ENCODE results near the gene FADD.
"Not testable (repeated sequence)": the region's sequence is repeated elsewhere in the genome, so short reads cannot be mapped to it uniquely, and the experiment has no call there.

The FADD gene

GRCh38 chr11:70201882-70202861 lies 924 bp upstream of the FADD start:
- peak in 2 of 10 donors; percentile 67 to 80 for DNase-seq
- intact Hi-C loops (cut with DNase I) = loop anchor here (5.0 kb wide), 1 partner anchor 70 kb away; the partner anchor contains the start of gene PPFIA1

- intact Hi-C loops (cut with DNase I) = loop anchor here (5.0 kb wide), 1 partner anchor 68 kb away; the partner anchor contains the start of gene PPFIA1
- DNase-seq = peak in 5 of 10 donors; percentile 19 to 69 (median 35)
These were observed 812 bp downstream of the FADD start for GRCh38 chr11:70203751-70204465.

- intact Hi-C loops (cut with DNase I) = loop anchor here (5.0 kb wide), 1 partner anchor 68 kb away; the partner anchor contains the start of gene PPFIA1
- no peak for DNase-seq
These were observed 1.3 kb downstream of the FADD start for GRCh38 chr11:70204466-70204799.

GRCh38 chr11:70205049-70205725 lies 2.1 kb downstream of the FADD start:
- DNase-seq = peak in 2 of 10 donors; percentile 44 to 74
- intact Hi-C loops (cut with DNase I) = no loop called here

GRCh38 chr11:70205766-70206165 lies 2.7 kb downstream of the FADD start:
- DNase-seq = peak in 2 of 10 donors; percentile 18 to 31
- intact Hi-C loops (cut with DNase I) = no loop called here

- intact Hi-C loops (cut with DNase I) = no loop called here
These were observed 3.3 kb downstream of the FADD start for GRCh38 chr11:70206226-70206981.

GRCh38 chr11:70206982-70207376 lies 3.9 kb downstream of the FADD start:
- intact Hi-C loops (cut with DNase I) = no loop called here
- DNase-seq = peak in 1 of 10 donors; percentile 47

More at GRCh38 chr11:70206226-70206981, 3.3 kb downstream of the FADD start:
- peak in 2 of 10 donors; percentile 40 to 46 for DNase-seq

- intact Hi-C loops (cut with DNase I) = no loop called here
- peak in 2 of 10 donors; percentile 53 to 59 for DNase-seq
These were observed 4.5 kb downstream of the FADD start for GRCh38 chr11:70207531-70208131.

- peak in 2 of 10 donors; percentile 18 to 75 for DNase-seq
- intact Hi-C loops (cut with DNase I) = no loop called here
These were observed 6.4 kb downstream of the FADD start for GRCh38 chr11:70209391-70209912.

- peak in 1 of 10 donors; percentile 76 for DNase-seq
- intact Hi-C loops (cut with DNase I) = no loop called here
These were observed 7.0 kb downstream of the FADD start for GRCh38 chr11:70210051-70210501.

GRCh38 chr11:70210530-70210929 lies 7.4 kb downstream of the FADD start:
- intact Hi-C loops (cut with DNase I) = no loop called here
- no peak for DNase-seq

GRCh38 chr11:70212227-70212811 lies 9.2 kb downstream of the FADD start:
- peak in 1 of 10 donors; percentile 63 for DNase-seq
- intact Hi-C loops (cut with DNase I) = no loop called here

GRCh38 chr11:70217388-70217787 lies 14.3 kb downstream of the FADD start:
- DNase-seq = peak in 1 of 10 donors; percentile 54
- intact Hi-C loops (cut with DNase I) = not testable (repeated sequence)

- DNase-seq; intact Hi-C loops (cut with DNase I): not testable (repeated sequence)
These were observed 15.0 kb downstream of the FADD start for GRCh38 chr11:70218076-70218475.

GRCh38 chr11:70220136-70220535 lies 17.0 kb downstream of the FADD start:
- intact Hi-C loops (cut with DNase I) = no loop called here
- DNase-seq = peak in 1 of 10 donors; percentile 35

GRCh38 chr11:70220920-70221319 lies 17.8 kb downstream of the FADD start:
- intact Hi-C loops (cut with DNase I) = no loop called here
- DNase-seq = peak in 1 of 10 donors; percentile 25

GRCh38 chr11:70225681-70226177 lies 22.6 kb downstream of the FADD start:
- intact Hi-C loops (cut with DNase I) = no loop called here
- DNase-seq = peak in 3 of 10 donors; percentile 42 to 57 (median 49)

GRCh38 chr11:70226183-70226582 lies 23.1 kb downstream of the FADD start:
- no peak for DNase-seq
- intact Hi-C loops (cut with DNase I) = no loop called here
